Measurements from ENCODE around the gene PLEKHG1. TPM values are rescaled to one million over a fixed set of nuclear protein-coding genes. Genes with fewer than 3 reads are reported as not detected.

The PLEKHG1 gene
- total RNA-seq, 4 donors from 2014 or later: 35.0 to 60.8 (median 43.8) TPM

DNA sequence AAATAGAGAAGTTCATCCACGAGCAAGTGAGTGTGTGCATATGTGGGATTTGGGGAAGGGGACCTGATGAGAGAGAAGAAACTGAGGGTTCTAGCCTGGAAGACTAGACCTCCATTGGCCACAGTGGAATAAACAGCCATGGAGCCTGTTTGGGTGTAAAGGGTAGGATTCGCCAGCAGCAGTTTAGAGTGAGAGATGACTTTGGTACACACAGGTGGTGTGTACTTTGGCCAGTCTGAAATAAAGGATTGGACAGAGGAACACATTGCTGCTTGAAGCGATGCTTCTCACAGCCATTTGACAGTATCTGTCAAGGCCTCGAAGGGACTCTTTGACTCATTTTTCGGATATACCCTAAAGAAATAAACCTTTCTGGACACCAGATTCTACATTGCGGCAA is 29.2 kb downstream of the PLEKHG1 start:
- no peak overlapping the region for H3K27ac ChIP-seq
- H3K9me3 ChIP-seq: no peaks in the 10 kb centered on the region
- no peak overlapping the region for H3K4me3 ChIP-seq
- DNase-seq (ENCODE audit: low spot score in 2 of 2): no peak
- no peaks in the 10 kb centered on the region for H3K27me3 ChIP-seq
- H3K36me3 ChIP-seq: no peaks in the 10 kb centered on the region
- 80% methylated on average over 6 of the region's 6 CpGs for WGBS
- H3K4me1 ChIP-seq: peaks cover 3% of the 10 kb centered on the region
- no peak for TF ChIP-seq EP300 (IDR thresholded peaks at IDR 0.05)
- TF ChIP-seq, protein P1, sequence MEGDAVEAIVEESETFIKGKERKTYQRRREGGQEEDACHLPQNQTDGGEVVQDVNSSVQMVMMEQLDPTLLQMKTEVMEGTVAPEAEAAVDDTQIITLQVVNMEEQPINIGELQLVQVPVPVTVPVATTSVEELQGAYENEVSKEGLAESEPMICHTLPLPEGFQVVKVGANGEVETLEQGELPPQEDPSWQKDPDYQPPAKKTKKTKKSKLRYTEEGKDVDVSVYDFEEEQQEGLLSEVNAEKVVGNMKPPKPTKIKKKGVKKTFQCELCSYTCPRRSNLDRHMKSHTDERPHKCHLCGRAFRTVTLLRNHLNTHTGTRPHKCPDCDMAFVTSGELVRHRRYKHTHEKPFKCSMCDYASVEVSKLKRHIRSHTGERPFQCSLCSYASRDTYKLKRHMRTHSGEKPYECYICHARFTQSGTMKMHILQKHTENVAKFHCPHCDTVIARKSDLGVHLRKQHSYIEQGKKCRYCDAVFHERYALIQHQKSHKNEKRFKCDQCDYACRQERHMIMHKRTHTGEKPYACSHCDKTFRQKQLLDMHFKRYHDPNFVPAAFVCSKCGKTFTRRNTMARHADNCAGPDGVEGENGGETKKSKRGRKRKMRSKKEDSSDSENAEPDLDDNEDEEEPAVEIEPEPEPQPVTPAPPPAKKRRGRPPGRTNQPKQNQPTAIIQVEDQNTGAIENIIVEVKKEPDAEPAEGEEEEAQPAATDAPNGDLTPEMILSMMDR (IDR thresholded peaks at IDR 0.05): no peak
- no peak for TF ChIP-seq POLR2A (IDR thresholded peaks at IDR 0.05)
- no peak for TF ChIP-seq POLR2AphosphoS5 (IDR thresholded peaks at IDR 0.05)

DNA sequence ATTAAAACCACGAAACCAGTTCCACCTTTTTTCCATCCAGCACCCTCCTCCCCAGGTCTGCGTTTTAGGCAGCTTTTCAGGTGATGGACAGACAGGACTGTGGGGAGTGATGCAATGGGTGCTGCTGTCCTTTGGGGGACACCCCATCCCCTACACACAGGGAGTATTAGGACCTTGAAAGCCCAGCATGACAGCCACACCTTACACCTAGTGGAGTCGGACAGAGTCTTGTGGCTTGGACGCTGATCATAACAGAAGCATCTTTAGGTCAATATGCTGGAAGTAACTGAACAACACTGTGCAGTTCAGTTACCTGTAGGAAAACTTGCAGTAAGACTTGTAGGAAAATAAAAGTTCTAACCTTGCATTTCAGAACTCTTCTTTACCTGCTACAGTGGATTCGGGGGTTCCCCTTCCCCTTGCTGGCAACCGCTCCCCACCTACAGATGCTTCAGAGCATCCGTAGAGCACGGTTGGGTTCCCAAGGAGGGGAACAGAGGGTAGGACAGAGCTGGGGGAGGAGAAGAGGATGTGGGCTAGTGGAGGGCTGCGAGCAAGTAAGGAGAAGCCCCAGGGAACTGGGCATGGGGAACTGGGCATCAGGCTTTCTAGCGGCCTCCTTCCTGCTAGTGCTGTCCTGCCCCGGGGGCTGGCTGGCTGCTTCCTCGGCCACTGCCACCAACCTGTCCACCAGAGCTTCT is 31.7 kb downstream of the PLEKHG1 start:
- H3K27me3 ChIP-seq: no peaks in the 10 kb centered on the region
- H3K36me3 ChIP-seq: no peaks in the 10 kb centered on the region
- TF ChIP-seq EP300 (IDR thresholded peaks at IDR 0.05) (no peak), POLR2A (IDR thresholded peaks at IDR 0.05) (no peak), POLR2AphosphoS5 (IDR thresholded peaks at IDR 0.05) (no peak)
- TF ChIP-seq, protein P1 (IDR thresholded peaks at IDR 0.05): no peak
- no peak overlapping the region for H3K4me3 ChIP-seq
- H3K4me1 ChIP-seq: peaks cover 10% of the 10 kb centered on the region
- H3K27ac ChIP-seq: no peak overlapping the region
- H3K9me3 ChIP-seq: no peaks in the 10 kb centered on the region
- no peak for DNase-seq (ENCODE audit: low spot score in 2 of 2)
- WGBS: 86% methylated on average over 12 of the region's 12 CpGs

DNA sequence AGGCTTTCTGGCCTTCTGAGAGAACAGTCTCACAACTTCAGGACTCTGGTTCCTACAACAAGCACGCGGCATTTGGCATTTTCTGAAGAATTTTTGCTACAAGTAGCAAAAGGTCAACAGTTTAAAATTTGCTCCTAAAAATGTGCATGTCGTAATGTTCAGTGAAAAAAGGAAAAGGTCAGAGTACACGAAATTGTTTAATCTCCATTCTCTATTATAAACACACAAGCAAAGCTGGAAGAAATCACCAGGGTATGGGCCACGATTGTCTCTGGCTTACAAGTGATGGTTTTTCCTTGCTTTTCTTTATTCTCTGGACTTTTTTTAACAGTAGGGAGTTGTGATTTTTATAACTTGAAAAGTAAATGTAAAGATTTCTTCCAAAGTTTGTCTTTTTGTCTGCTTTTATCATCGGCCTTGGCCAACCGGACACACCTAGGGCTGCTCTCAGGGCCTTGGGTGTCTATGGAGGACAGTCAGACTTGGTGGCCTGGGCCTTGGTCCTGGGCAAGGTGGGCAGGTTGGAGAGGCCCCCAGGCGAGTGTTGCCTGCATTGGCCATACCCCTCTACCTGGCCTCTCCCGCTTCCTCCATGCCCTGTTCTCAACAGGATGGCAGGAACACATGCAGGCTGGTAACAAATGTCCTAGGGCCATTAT is 32.4 kb downstream of the PLEKHG1 start:
- no peaks in the 10 kb centered on the region for H3K36me3 ChIP-seq
- no peak for TF ChIP-seq EP300 (IDR thresholded peaks at IDR 0.05)
- no peak for TF ChIP-seq POLR2AphosphoS5 (IDR thresholded peaks at IDR 0.05)
- TF ChIP-seq, protein P1 (IDR thresholded peaks at IDR 0.05): no peak
- TF ChIP-seq POLR2A (IDR thresholded peaks at IDR 0.05): no peak
- WGBS: 86% methylated on average over 9 of the region's 9 CpGs
- peaks cover 10% of the 10 kb centered on the region for H3K4me1 ChIP-seq
- H3K27ac ChIP-seq: no peak overlapping the region
- no peak for DNase-seq (ENCODE audit: low spot score in 2 of 2)
- no peaks in the 10 kb centered on the region for H3K27me3 ChIP-seq
- no peaks in the 10 kb centered on the region for H3K9me3 ChIP-seq
- no peak overlapping the region for H3K4me3 ChIP-seq

DNA sequence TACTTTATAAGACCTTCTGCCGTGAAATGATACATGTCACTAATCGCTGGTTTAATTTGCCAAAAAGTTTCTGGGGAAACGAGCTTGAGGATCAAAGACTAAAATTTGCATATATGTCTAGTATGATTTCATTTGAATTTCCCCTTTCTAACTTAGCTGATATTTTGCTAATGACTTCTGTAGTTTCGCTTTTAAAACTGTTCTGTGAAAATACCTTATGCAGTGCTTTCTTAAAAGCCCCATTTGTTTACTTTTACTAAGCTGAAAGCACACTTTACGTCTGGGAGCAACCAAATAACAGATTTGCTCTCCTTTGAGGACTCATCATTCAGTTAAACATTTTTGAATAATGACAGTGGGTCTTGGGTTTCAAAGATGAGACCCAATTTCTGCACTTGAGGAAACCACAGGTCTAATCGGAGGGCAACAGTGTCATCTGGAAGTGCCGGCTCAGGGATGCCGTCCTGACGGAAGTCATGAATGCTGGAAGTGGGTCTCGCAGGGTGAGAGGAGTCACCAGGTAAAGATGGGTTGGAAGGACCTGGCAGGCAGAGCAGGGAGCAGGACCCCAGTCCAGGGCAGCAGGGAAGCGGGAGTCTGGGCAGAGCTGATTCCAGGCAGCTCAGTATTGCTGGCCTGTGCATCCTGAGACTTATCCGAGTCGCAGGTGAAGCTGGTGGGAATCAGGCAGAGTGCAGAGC is 33.2 kb downstream of the PLEKHG1 start:
- Histone ChIP-seq H3K4me3 (no peak overlapping the region), H3K4me1 (peaks cover 10% of the 10 kb centered on the region), H3K9me3 (no peaks in the 10 kb centered on the region), H3K27me3 (no peaks in the 10 kb centered on the region), H3K27ac (no peak overlapping the region), H3K36me3 (no peaks in the 10 kb centered on the region)
- TF ChIP-seq, protein P1 (IDR thresholded peaks at IDR 0.05): no peak
- TF ChIP-seq POLR2A (IDR thresholded peaks at IDR 0.05): no peak
- TF ChIP-seq POLR2AphosphoS5 (IDR thresholded peaks at IDR 0.05): no peak
- TF ChIP-seq EP300 (IDR thresholded peaks at IDR 0.05): no peak
- no peak for DNase-seq (ENCODE audit: low spot score in 2 of 2)
- 83% methylated on average over 13 of the region's 13 CpGs for WGBS

DNA sequence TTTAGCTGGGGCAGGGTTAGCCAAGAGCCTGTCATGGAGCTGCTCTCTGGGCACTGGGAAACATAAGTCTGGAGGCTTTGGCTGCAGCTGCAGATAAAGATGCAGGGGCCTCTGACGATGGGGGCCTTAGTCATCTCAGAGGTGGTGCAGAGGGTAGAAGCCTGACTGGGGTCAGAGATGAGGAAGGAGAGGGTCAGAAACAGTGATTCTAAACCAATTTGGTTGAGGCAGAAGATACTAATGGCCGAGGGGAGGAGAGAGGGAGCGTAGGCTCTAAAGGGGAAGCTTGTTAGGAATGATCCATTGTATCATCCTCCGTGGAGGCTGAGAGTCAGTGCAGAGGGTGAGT is 33.8 kb downstream of the PLEKHG1 start:
- Histone ChIP-seq H3K36me3 (no peaks in the 10 kb centered on the region), H3K27me3 (no peaks in the 10 kb centered on the region), H3K27ac (no peak overlapping the region), H3K4me3 (no peak overlapping the region), H3K9me3 (no peaks in the 10 kb centered on the region), H3K4me1 (peaks cover 10% of the 10 kb centered on the region)
- DNase-seq (ENCODE audit: low spot score in 2 of 2): no peak
- TF ChIP-seq EP300 (IDR thresholded peaks at IDR 0.05): no peak
- no peak for TF ChIP-seq POLR2AphosphoS5 (IDR thresholded peaks at IDR 0.05)
- TF ChIP-seq, protein P1 (IDR thresholded peaks at IDR 0.05): no peak
- TF ChIP-seq POLR2A (IDR thresholded peaks at IDR 0.05): no peak
- WGBS: 91% methylated on average over 4 of the region's 4 CpGs
